Natural killer cell treated with Interleukin-12 subunit alpha and Interleukin-12 subunit beta and Interleukin-15 and Interleukin-18, amount 100 ng/mL, for 72 hours (primary cell): ENCODE data around the gene TMEM248. TPM values are rescaled to one million over a fixed set of nuclear protein-coding genes. Genes with fewer than 3 reads are reported as not detected.

Experiments
- total RNA-seq, 2 donors: library from RNA; stranded (reverse); gene quantifications; one replicate each; pipeline ENCODE4 v1.2.3, GENCODE V29; 2022

TMEM248 gene
- total RNA-seq, 2 donors from 2014 or later = 88.2 to 110 TPM

Other genes starting within 250 kb of the TMEM248 start
- 10 to 100 TPM; 33.2 to 44.8 TPM for gene RABGEF1, start 180.5 kb upstream of the TMEM248 start, total RNA-seq
- gene SBDS, start 74.4 kb downstream of the TMEM248 start, total RNA-seq = 10 to 100 TPM; 56.7 to 66.1 TPM
- 10 to 100 TPM; 17.5 to 25.5 TPM for gene TYW1, start 75.6 kb downstream of the TMEM248 start, total RNA-seq